ENCODE measurements around the gene GUK1.
"Not testable (repeated sequence)": the region's sequence is repeated elsewhere in the genome, so short reads cannot be mapped to it uniquely, and the experiment has no call there.

The GUK1 gene

DNA sequence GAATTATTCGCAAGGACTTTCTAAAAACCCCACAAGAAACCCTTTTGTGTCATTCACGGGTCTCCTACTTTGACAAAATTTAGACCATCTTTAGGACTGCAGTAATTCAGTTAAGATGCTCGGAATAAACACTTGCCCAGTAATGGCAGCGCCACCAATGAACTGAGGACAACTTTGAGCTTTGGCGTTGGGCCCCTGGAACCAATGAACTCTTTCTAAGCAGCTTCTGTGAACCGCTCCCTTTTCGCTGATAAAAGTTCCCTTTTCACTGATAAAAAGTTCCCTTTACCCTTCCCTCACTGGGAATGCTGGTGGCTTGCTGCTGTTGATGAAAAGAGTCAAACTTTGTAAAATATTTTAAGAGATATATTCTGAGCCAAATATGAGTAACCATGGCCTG is 29.5 kb upstream of the GUK1 start:
- peaks cover 12 to 14% of the 10 kb centered on the region in 2 donors for H3K36me3 ChIP-seq (ENCODE audit: control insufficient read depth in 2 of 2, insufficient read depth in 2 of 2, low read length in 2 of 2)
- no peaks in the 10 kb centered on the region for H3K27me3 ChIP-seq (ENCODE audit: control insufficient read depth in 2 of 2, insufficient read depth in 2 of 2, low read length in 2 of 2)
- no peaks in the 10 kb centered on the region for H3K9me3 ChIP-seq (ENCODE audit: control insufficient read depth in 2 of 2, low read length in 2 of 2)
- H3K4me3 ChIP-seq (ENCODE audit: low read length in 2 of 2): no peak overlapping the region
- no peak overlapping the region for H3K9ac ChIP-seq (ENCODE audit: low read depth in 1 of 2, low read length in 2 of 2)
- no peak overlapping the region for H3K27ac ChIP-seq (ENCODE audit: low read depth in 2 of 2, low read length in 2 of 2)
- peaks cover 14 to 19% of the 10 kb centered on the region in 2 donors for H3K4me1 ChIP-seq (ENCODE audit: control insufficient read depth in 2 of 2, insufficient read depth in 2 of 2, low read length in 2 of 2)

DNA sequence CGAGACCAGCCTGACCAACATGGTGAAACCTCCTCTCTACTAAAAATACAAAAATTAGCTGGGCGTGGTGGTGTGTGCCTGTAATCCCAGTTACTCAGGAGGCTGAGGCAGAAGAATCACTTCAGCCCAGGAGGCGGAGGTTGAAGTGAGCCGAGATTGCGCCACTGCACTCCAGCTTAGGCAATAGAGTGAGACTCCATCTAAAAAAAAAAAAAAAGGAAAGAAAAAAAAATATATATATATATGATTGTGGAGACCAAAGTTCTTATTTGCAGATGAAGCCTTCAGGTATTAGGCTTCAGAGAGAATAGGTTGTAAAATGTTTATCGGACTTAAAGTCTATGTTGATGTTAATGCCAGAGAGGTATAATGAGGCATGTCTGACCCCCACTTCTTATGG is 28.8 kb upstream of the GUK1 start:
- H3K36me3 ChIP-seq (ENCODE audit: control insufficient read depth in 2 of 2, insufficient read depth in 2 of 2, low read length in 2 of 2); H3K4me3 ChIP-seq (ENCODE audit: low read length in 2 of 2); H3K27ac ChIP-seq (ENCODE audit: low read depth in 2 of 2, low read length in 2 of 2); H3K27me3 ChIP-seq (ENCODE audit: control insufficient read depth in 2 of 2, insufficient read depth in 2 of 2, low read length in 2 of 2); H3K9me3 ChIP-seq (ENCODE audit: control insufficient read depth in 2 of 2, low read length in 2 of 2); H3K9ac ChIP-seq (ENCODE audit: low read depth in 1 of 2, low read length in 2 of 2): not testable (repeated sequence)
- peaks cover 14 to 19% of the 10 kb centered on the region in 2 donors for H3K4me1 ChIP-seq (ENCODE audit: control insufficient read depth in 2 of 2, insufficient read depth in 2 of 2, low read length in 2 of 2)

DNA sequence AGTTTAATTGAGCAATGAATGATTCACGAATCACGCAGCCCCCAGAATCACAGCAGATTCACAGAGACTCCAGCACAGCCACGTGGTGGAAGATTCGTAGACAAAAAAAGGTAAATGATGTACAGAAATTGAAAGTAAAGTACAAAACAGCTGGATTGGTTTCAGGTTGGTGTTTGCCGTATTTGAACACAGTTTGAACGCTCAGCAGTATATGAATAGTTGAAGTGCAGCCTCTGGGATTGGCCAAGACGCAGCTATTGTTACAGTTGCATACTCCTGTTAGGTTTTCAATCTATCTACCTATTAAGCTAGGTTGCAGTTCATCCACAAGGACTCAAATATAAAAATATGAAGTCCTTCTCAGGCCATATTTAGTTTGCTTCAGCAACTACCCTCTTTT is 27.9 kb upstream of the GUK1 start:
- Histone ChIP-seq H3K36me3 (ENCODE audit: control insufficient read depth in 2 of 2, insufficient read depth in 2 of 2, low read length in 2 of 2) (peaks cover 3 to 4% of the 10 kb centered on the region in 2 donors), H3K4me3 (ENCODE audit: low read length in 2 of 2) (no peak overlapping the region), H3K4me1 (ENCODE audit: control insufficient read depth in 2 of 2, insufficient read depth in 2 of 2, low read length in 2 of 2) (peaks cover 14 to 19% of the 10 kb centered on the region in 2 donors), H3K9me3 (ENCODE audit: control insufficient read depth in 2 of 2, low read length in 2 of 2) (no peaks in the 10 kb centered on the region), H3K27ac (ENCODE audit: low read depth in 2 of 2, low read length in 2 of 2) (no peak overlapping the region), H3K9ac (ENCODE audit: low read depth in 1 of 2, low read length in 2 of 2) (no peak overlapping the region), H3K27me3 (ENCODE audit: control insufficient read depth in 2 of 2, insufficient read depth in 2 of 2, low read length in 2 of 2) (no peaks in the 10 kb centered on the region)

DNA sequence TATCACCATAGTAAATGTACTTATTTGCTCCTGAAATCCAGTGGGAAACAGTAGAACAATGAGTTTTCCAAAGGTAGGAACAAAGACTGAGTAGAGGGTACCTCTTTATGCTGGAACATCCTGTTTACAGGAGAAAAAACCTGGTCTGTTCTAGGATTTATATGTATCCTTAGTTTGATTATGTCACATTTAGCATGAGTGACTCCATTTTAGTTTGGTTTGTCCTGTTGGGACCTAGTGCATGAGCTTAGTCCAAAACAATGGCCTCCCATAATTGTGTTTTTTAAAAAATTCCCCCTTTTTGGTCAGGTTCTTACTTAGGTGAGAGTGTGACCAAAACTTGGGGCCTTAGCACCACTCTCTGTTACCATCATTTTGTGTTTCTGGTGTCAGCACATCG is 27.5 kb upstream of the GUK1 start:
- H3K9ac ChIP-seq (ENCODE audit: low read depth in 1 of 2, low read length in 2 of 2): no peak overlapping the region
- no peak overlapping the region for H3K4me3 ChIP-seq (ENCODE audit: low read length in 2 of 2)

DNA sequence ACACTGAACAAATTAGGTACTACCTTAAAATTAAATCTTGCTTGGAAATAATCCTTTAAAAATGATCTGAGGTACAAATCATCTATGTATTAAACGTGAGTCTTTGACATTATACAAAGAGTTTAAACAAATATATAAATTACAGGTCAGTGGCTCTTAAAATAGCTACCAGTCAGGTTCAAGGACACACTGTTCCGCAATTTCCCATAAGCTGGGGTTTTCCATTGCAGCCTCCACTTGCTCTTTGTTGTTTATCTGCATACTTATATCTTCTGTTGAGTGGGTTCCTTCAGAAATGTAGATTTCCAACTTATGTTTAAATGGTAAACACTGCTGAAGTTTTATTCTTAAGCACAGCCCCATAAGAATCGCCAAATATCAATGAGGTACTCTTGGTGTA is 25.3 kb upstream of the GUK1 start:
- Histone ChIP-seq H3K4me1 (ENCODE audit: control insufficient read depth in 2 of 2, insufficient read depth in 2 of 2, low read length in 2 of 2) (peaks cover 1 to 4% of the 10 kb centered on the region in 2 donors), H3K9me3 (ENCODE audit: control insufficient read depth in 2 of 2, low read length in 2 of 2) (no peaks in the 10 kb centered on the region), H3K27me3 (ENCODE audit: control insufficient read depth in 2 of 2, insufficient read depth in 2 of 2, low read length in 2 of 2) (no peaks in the 10 kb centered on the region), H3K27ac (ENCODE audit: low read depth in 2 of 2, low read length in 2 of 2) (no peak overlapping the region), H3K36me3 (ENCODE audit: control insufficient read depth in 2 of 2, insufficient read depth in 2 of 2, low read length in 2 of 2) (no peaks in the 10 kb centered on the region), H3K4me3 (ENCODE audit: low read length in 2 of 2) (no peak overlapping the region), H3K9ac (ENCODE audit: low read depth in 1 of 2, low read length in 2 of 2) (no peak overlapping the region)

More for the DNA sequence above, 27.5 kb upstream of the GUK1 start:
- H3K27ac ChIP-seq (ENCODE audit: low read depth in 2 of 2, low read length in 2 of 2): no peak overlapping the region
- peaks cover 14 to 17% of the 10 kb centered on the region in 2 donors for H3K4me1 ChIP-seq (ENCODE audit: control insufficient read depth in 2 of 2, insufficient read depth in 2 of 2, low read length in 2 of 2)
- no peaks in the 10 kb centered on the region for H3K27me3 ChIP-seq (ENCODE audit: control insufficient read depth in 2 of 2, insufficient read depth in 2 of 2, low read length in 2 of 2)
- H3K9me3 ChIP-seq (ENCODE audit: control insufficient read depth in 2 of 2, low read length in 2 of 2): no peaks in the 10 kb centered on the region
- H3K36me3 ChIP-seq (ENCODE audit: control insufficient read depth in 2 of 2, insufficient read depth in 2 of 2, low read length in 2 of 2): peaks cover 0 to 1% of the 10 kb centered on the region in 2 donors

DNA sequence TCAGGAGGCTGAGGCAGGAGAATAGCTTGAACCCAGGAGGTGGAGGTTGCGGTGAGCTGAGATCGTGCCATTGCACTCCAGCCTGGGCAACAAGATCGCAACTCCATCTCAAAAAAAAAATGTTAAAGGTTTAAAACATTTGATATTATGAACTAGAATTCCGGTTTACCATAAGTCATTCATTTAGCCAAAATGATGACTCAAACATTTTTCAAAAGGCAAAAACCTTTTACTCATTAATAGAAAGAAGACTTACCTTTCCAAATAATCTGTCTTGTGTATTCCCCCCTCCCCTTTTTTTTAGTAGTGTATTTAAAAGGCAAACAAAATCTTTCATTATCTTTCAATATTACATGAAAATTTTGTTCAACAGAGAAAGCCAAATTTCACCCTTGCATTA is 22.7 kb upstream of the GUK1 start:
- Histone ChIP-seq H3K27ac (ENCODE audit: low read depth in 2 of 2, low read length in 2 of 2) (no peak overlapping the region), H3K4me3 (ENCODE audit: low read length in 2 of 2) (no peak overlapping the region), H3K27me3 (ENCODE audit: control insufficient read depth in 2 of 2, insufficient read depth in 2 of 2, low read length in 2 of 2) (peaks cover 0 to 2% of the 10 kb centered on the region in 2 donors), H3K9me3 (ENCODE audit: control insufficient read depth in 2 of 2, low read length in 2 of 2) (no peaks in the 10 kb centered on the region), H3K9ac (ENCODE audit: low read depth in 1 of 2, low read length in 2 of 2) (no peak overlapping the region), H3K36me3 (ENCODE audit: control insufficient read depth in 2 of 2, insufficient read depth in 2 of 2, low read length in 2 of 2) (no peaks in the 10 kb centered on the region), H3K4me1 (ENCODE audit: control insufficient read depth in 2 of 2, insufficient read depth in 2 of 2, low read length in 2 of 2) (no peaks in the 10 kb centered on the region)

DNA sequence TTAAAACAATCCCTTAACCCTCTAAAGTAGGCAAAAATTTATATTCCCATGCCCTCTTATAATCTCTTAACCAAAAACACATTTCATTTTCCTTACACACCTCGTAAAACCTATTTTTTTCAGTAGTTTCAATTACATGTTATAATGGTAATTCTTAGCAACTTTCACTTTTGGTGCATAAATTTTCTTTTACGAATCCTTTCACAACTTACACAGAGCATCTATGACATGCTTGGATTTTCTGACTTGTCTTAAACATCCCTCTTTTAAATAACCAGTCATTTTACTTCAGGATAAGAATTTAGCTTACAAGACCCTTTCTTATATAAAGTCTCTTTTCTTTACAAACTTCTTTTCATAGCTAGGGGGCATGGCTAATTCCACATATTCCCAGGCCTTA is 22.0 kb upstream of the GUK1 start:
- Histone ChIP-seq H3K9ac (ENCODE audit: low read depth in 1 of 2, low read length in 2 of 2) (no peak overlapping the region), H3K36me3 (ENCODE audit: control insufficient read depth in 2 of 2, insufficient read depth in 2 of 2, low read length in 2 of 2) (no peaks in the 10 kb centered on the region), H3K27me3 (ENCODE audit: control insufficient read depth in 2 of 2, insufficient read depth in 2 of 2, low read length in 2 of 2) (peaks cover 0 to 2% of the 10 kb centered on the region in 2 donors), H3K27ac (ENCODE audit: low read depth in 2 of 2, low read length in 2 of 2) (no peak overlapping the region), H3K9me3 (ENCODE audit: control insufficient read depth in 2 of 2, low read length in 2 of 2) (no peaks in the 10 kb centered on the region), H3K4me3 (ENCODE audit: low read length in 2 of 2) (no peak overlapping the region), H3K4me1 (ENCODE audit: control insufficient read depth in 2 of 2, insufficient read depth in 2 of 2, low read length in 2 of 2) (no peaks in the 10 kb centered on the region)

DNA sequence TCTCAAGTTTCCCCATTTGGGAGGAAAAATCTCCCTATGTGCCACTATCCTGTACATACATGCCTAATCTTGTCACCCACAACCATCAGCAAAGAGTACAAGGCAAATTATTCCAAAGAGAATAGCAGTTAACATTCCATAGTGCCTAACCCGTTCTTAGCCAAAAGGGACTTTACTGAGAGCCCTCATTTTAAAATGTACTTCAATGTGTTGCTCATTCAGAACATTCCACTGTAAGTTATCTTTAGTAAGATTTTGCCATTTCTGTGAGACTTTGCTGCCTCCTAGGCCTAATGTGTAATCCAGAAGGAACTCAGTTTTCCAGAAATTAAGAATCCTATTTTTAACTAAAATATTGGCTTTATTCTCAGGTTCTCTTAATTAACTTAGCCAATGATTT is 19.7 kb upstream of the GUK1 start:
- H3K4me3 ChIP-seq (ENCODE audit: low read length in 2 of 2): no peak overlapping the region
- H3K36me3 ChIP-seq (ENCODE audit: control insufficient read depth in 2 of 2, insufficient read depth in 2 of 2, low read length in 2 of 2): no peaks in the 10 kb centered on the region
- no peak overlapping the region for H3K27ac ChIP-seq (ENCODE audit: low read depth in 2 of 2, low read length in 2 of 2)
- peaks cover 0 to 2% of the 10 kb centered on the region in 2 donors for H3K27me3 ChIP-seq (ENCODE audit: control insufficient read depth in 2 of 2, insufficient read depth in 2 of 2, low read length in 2 of 2)
- H3K9ac ChIP-seq (ENCODE audit: low read depth in 1 of 2, low read length in 2 of 2): no peak overlapping the region
- no peaks in the 10 kb centered on the region for H3K4me1 ChIP-seq (ENCODE audit: control insufficient read depth in 2 of 2, insufficient read depth in 2 of 2, low read length in 2 of 2)
- no peaks in the 10 kb centered on the region for H3K9me3 ChIP-seq (ENCODE audit: control insufficient read depth in 2 of 2, low read length in 2 of 2)

DNA sequence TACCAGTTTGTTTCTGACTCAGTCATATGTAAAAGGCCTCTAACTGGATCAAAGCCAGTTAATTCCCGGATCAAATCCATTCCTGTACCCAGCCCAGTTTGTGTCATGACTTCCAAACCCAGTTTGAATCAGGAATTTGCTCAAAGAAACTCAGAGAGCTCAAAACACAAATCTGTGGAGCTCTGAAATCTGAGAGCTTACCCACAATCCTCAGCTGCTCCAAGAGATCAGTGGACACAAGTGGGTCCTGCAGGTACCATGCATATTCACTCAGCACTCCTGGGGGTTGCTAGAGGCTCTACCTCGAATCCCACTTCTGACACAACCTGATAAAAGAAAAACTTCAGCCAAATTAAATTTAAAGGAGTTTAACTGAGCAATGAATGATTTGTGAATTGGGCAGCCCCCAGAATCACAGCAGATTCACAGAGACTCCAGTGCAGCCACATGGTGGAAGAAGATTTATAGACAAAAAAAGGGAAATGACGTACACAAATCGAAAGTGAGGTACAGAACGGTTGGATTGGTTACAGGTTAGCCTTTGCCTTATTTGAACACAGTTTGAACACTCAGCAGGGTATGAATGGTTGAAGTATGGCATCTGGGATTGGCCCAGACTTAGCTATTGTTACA is 19.1 kb upstream of the GUK1 start:
- Histone ChIP-seq H3K9me3 (ENCODE audit: control insufficient read depth in 2 of 2, low read length in 2 of 2) (no peaks in the 10 kb centered on the region), H3K9ac (ENCODE audit: low read depth in 1 of 2, low read length in 2 of 2) (no peak overlapping the region), H3K27me3 (ENCODE audit: control insufficient read depth in 2 of 2, insufficient read depth in 2 of 2, low read length in 2 of 2) (peaks cover 0 to 2% of the 10 kb centered on the region in 2 donors), H3K4me1 (ENCODE audit: control insufficient read depth in 2 of 2, insufficient read depth in 2 of 2, low read length in 2 of 2) (no peaks in the 10 kb centered on the region), H3K36me3 (ENCODE audit: control insufficient read depth in 2 of 2, insufficient read depth in 2 of 2, low read length in 2 of 2) (no peaks in the 10 kb centered on the region), H3K4me3 (ENCODE audit: low read length in 2 of 2) (no peak overlapping the region), H3K27ac (ENCODE audit: low read depth in 2 of 2, low read length in 2 of 2) (no peak overlapping the region)

DNA sequence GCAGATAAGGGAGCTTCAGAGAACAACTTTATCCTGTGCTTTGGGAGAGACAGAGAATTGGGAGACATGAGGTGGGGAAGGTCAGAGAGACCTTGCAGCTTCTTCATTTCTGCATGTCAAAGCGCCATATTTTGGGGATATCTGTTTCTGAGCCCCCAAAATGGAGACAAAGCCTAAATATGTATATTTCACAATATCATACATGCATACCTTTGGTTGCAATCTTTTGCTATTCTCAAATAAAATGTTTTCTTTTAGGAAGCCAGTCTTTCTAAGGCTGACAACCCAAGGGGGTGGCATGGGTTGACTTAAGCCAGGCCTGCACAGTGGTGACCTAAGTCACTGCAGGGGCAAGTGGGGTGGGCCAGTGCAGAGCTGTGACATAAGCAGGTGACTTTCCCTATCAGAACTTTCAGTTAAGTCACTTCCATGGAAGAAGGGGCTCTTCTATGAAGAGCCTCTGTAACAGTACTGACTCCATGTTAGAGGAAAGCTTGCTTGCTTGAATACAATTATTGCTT is 17.1 kb upstream of the GUK1 start:
- Histone ChIP-seq H3K4me1 (ENCODE audit: control insufficient read depth in 2 of 2, insufficient read depth in 2 of 2, low read length in 2 of 2) (no peaks in the 10 kb centered on the region), H3K27me3 (ENCODE audit: control insufficient read depth in 2 of 2, insufficient read depth in 2 of 2, low read length in 2 of 2) (peaks cover 0 to 2% of the 10 kb centered on the region in 2 donors), H3K9me3 (ENCODE audit: control insufficient read depth in 2 of 2, low read length in 2 of 2) (no peaks in the 10 kb centered on the region), H3K9ac (ENCODE audit: low read depth in 1 of 2, low read length in 2 of 2) (no peak overlapping the region), H3K36me3 (ENCODE audit: control insufficient read depth in 2 of 2, insufficient read depth in 2 of 2, low read length in 2 of 2) (no peaks in the 10 kb centered on the region), H3K27ac (ENCODE audit: low read depth in 2 of 2, low read length in 2 of 2) (no peak overlapping the region), H3K4me3 (ENCODE audit: low read length in 2 of 2) (no peak overlapping the region)
